ENCODE results near the gene TMC5.

TMC5 gene

DNA sequence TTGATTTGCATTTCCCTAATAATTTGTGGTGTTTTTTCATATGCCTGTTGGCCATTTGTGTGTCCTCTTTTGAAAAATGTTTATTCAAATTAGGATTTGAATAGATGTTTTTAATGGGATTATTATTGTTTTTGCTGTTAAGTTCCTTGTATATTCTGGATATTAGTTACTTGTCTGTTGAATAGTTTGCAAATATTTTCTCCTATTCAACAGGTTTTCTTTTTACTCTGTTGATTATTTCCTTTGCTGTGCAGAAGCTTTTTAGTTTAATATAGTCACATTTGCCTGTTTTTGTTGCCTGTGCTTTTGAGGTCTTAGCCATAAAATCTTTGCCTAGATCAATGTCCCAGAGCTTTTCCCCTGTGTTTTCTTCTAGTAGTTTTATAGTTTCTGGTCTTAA, 94.6 kb downstream of the TMC5 start:
- H3K36me3 ChIP-seq (ENCODE audit: low read length), result peaks cover 22% of the 10 kb centered on the region
- H3K79me2 ChIP-seq (ENCODE audit: insufficient read depth, low read length), result peaks cover 3% of the 10 kb centered on the region; the same call in 1 of the 2 replicates
- H3K9ac ChIP-seq (ENCODE audit: low read length), result no peak overlapping the region
- H3K4me2 ChIP-seq (ENCODE audit: low read depth, low read length, poor library complexity, severe bottlenecking), result no peak overlapping the region
- TF ChIP-seq EZH2phosphoT487 (conservative IDR thresholded peaks at IDR 0.05; ENCODE audit: low read length), result no peak
- TF ChIP-seq, protein P1, sequence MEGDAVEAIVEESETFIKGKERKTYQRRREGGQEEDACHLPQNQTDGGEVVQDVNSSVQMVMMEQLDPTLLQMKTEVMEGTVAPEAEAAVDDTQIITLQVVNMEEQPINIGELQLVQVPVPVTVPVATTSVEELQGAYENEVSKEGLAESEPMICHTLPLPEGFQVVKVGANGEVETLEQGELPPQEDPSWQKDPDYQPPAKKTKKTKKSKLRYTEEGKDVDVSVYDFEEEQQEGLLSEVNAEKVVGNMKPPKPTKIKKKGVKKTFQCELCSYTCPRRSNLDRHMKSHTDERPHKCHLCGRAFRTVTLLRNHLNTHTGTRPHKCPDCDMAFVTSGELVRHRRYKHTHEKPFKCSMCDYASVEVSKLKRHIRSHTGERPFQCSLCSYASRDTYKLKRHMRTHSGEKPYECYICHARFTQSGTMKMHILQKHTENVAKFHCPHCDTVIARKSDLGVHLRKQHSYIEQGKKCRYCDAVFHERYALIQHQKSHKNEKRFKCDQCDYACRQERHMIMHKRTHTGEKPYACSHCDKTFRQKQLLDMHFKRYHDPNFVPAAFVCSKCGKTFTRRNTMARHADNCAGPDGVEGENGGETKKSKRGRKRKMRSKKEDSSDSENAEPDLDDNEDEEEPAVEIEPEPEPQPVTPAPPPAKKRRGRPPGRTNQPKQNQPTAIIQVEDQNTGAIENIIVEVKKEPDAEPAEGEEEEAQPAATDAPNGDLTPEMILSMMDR (IDR thresholded peaks at IDR 0.05; ENCODE audit: insufficient read depth, low read length, poor library complexity, severe bottlenecking), result no peak
- no peak overlapping the region for H2AFZ ChIP-seq (ENCODE audit: low read depth, low read length, severe bottlenecking)
- H4K20me1 ChIP-seq (ENCODE audit: low read depth, low read length), result no peaks in the 10 kb centered on the region
- no peak overlapping the region for H3K27ac ChIP-seq (ENCODE audit: low read depth, low read length)
- H3F3A ChIP-seq (ENCODE audit: insufficient read depth), result no peaks in the 10 kb centered on the region
- no peaks in the 10 kb centered on the region for H3K9me3 ChIP-seq (ENCODE audit: insufficient read depth, low read length)
- H3K27me3 ChIP-seq (ENCODE audit: low read length), result no peaks in the 10 kb centered on the region
- H3K9me2 ChIP-seq (replicated peaks; ENCODE audit: insufficient read depth, low read length), result no peaks in the 10 kb centered on the region
- no peak overlapping the region for H3K4me3 ChIP-seq (ENCODE audit: insufficient read depth, low read length, poor library complexity, severe bottlenecking)

DNA sequence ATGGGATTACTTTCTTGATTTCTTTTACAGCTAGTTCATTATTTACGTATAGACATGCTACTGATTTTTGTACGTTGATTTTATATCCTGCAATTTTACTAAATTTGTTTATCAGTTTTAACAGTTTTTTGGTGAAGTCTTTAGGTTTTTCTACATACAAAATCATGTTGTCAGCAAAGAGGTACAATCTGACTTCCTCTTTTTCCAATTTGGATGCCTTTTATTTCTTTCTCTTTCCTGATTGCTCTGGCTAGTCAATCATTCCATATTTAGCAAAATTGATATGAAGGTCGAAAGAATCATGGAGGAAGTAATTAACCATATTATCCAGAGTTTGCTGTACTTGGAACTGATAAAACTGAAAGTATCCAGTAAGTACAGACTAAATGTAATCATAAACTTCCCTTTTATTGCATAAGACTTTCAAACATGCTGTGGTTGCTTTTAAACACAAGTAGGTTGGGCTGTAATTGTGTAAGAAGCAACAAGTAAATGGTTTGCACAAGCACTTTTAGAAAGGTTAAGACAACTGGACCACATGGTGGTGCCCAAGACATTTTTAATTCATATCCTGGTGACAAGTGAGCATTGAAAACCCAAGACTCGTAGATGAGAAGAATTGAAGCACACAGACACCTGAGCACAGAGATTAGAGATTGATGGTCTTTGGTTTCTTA, 95.8 kb downstream of the TMC5 start:
- Histone ChIP-seq H4K20me1 (ENCODE audit: low read depth, low read length) (no peaks in the 10 kb centered on the region), H3K36me3 (ENCODE audit: low read length) (peaks cover 22% of the 10 kb centered on the region), H3K4me3 (ENCODE audit: insufficient read depth, low read length, poor library complexity, severe bottlenecking) (no peak overlapping the region), H2AFZ (ENCODE audit: low read depth, low read length, severe bottlenecking) (no peak overlapping the region), H3K79me2 (ENCODE audit: insufficient read depth, low read length) (peaks cover 8% of the 10 kb centered on the region; the same call in 1 of the 2 replicates), H3K27ac (ENCODE audit: low read depth, low read length) (no peak overlapping the region), H3F3A (ENCODE audit: insufficient read depth) (no peaks in the 10 kb centered on the region), H3K27me3 (ENCODE audit: low read length) (no peaks in the 10 kb centered on the region), H3K9ac (ENCODE audit: low read length) (no peak overlapping the region), H3K9me3 (ENCODE audit: insufficient read depth, low read length) (no peaks in the 10 kb centered on the region), H3K9me2 (replicated peaks; ENCODE audit: insufficient read depth, low read length) (no peaks in the 10 kb centered on the region), H3K4me2 (ENCODE audit: low read depth, low read length, poor library complexity, severe bottlenecking) (no peak overlapping the region)
- TF ChIP-seq EZH2phosphoT487 (conservative IDR thresholded peaks at IDR 0.05; ENCODE audit: low read length), result no peak
- TF ChIP-seq, protein P1 (IDR thresholded peaks at IDR 0.05; ENCODE audit: insufficient read depth, low read length, poor library complexity, severe bottlenecking), result no peak

DNA sequence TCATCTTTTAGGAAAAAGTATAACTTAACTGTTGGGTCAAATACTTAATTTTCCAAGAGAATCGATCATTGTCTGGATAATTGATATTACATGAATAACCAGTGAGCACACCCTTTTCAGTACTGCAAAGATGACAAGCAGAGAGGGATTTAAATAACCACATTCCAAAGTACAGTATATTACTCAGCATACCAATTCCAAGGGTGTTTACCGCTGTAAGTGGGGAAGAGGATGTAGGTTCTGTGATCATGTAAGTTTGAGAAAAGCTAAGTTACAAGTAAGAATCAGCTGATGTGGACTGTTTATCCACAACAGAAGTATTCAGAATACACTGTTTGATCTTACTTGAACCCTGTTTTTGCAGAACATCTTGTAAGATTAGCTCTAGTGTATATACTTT, 98.1 kb downstream of the TMC5 start:
- Histone ChIP-seq H3K9me2 (replicated peaks; ENCODE audit: insufficient read depth, low read length) (no peaks in the 10 kb centered on the region), H3K9ac (ENCODE audit: low read length) (no peak overlapping the region), H3K27ac (ENCODE audit: low read depth, low read length) (no peak overlapping the region), H3K36me3 (ENCODE audit: low read length) (peaks cover 22% of the 10 kb centered on the region), H3K4me3 (ENCODE audit: insufficient read depth, low read length, poor library complexity, severe bottlenecking) (no peak overlapping the region), H4K20me1 (ENCODE audit: low read depth, low read length) (no peaks in the 10 kb centered on the region), H3F3A (ENCODE audit: insufficient read depth) (no peaks in the 10 kb centered on the region), H3K79me2 (ENCODE audit: insufficient read depth, low read length) (peaks cover 28% of the 10 kb centered on the region), H3K4me2 (ENCODE audit: low read depth, low read length, poor library complexity, severe bottlenecking) (no peak overlapping the region), H3K27me3 (ENCODE audit: low read length) (no peaks in the 10 kb centered on the region), H2AFZ (ENCODE audit: low read depth, low read length, severe bottlenecking) (no peak overlapping the region), H3K9me3 (ENCODE audit: insufficient read depth, low read length) (no peaks in the 10 kb centered on the region)
- TF ChIP-seq, protein P1 (IDR thresholded peaks at IDR 0.05; ENCODE audit: insufficient read depth, low read length, poor library complexity, severe bottlenecking), result no peak
- TF ChIP-seq EZH2phosphoT487 (conservative IDR thresholded peaks at IDR 0.05; ENCODE audit: low read length), result no peak

Measured in SU-DHL-6 (cell line).